Upper lobe of left lung (tissue), 6 donors: ENCODE results near the gene SLC17A9. TPM values are rescaled to one million over a fixed set of nuclear protein-coding genes. Genes with fewer than 3 reads are reported as not detected.

Experiments used
- ATAC-seq, 2 donors: fragments of 200-7000 bp; cut with Tn5 transposase; one replicate each; pipeline ENCODE4 v1.9.1; 2022; ENCODE audit warnings: mild to moderate bottlenecking in 2 of 2, moderate library complexity in 2 of 2; ENCODE audit not compliant: low FRiP score in 2 of 2
- DNase-seq, 2 donors: peaks; one replicate each; pipeline ENCODE4 v3.0.0-alpha.2; 2019 to 2020
- H3K27ac ChIP-seq, 4 donors: fragments of 200-600 bp; sonication (generic); one replicate each; pipeline ENCODE4 v1.5.1; 2016 to 2019
- H3K27me3 ChIP-seq, 4 donors: fragments of 200-600 bp; sonication (generic); one replicate each; pipeline ENCODE4 v1.5.1; 2017 to 2019
- H3K36me3 ChIP-seq, 4 donors: fragments of 200-600 bp; sonication (generic); one replicate each; pipeline ENCODE4 v1.5.1; 2016 to 2019
- H3K4me1 ChIP-seq, 4 donors: fragments of 200-600 bp; sonication (generic); one replicate each; pipeline ENCODE4 v1.5.1; 2018 to 2019
- H3K4me3 ChIP-seq, 4 donors: fragments of 200-600 bp; sonication (generic); one replicate each; pipeline ENCODE4 v1.5.1; 2017 to 2019; ENCODE audit warnings: mild to moderate bottlenecking in 2 of 4, moderate library complexity in 1 of 4
- H3K9me3 ChIP-seq, 4 donors: fragments of 200-600 bp; sonication (generic); one replicate each; pipeline ENCODE4 v1.5.1; 2018 to 2019
- EP300 ChIP-seq, 4 donors: sonication (generic); formaldehyde crosslinking; IDR thresholded peaks; one replicate each; pipeline ENCODE4 v1.5.1; 2017; ENCODE audit warnings: antibody characterized with exemption in 4 of 4, control low read depth in 2 of 4
- POLR2A ChIP-seq, 4 donors: fragments of 450-650 bp; IDR thresholded peaks; one replicate each; pipeline ENCODE4 v1.5.1; 2016 to 2017; ENCODE audit warnings: antibody characterized with exemption in 4 of 4, mild to moderate bottlenecking in 2 of 4
- POLR2AphosphoS5 ChIP-seq, 2 donors: sonication (generic); formaldehyde crosslinking; IDR thresholded peaks; one replicate each; pipeline ENCODE4 v1.5.1; 2017; ENCODE audit warnings: antibody characterized with exemption in 2 of 2
- WGBS, 2 donors: methylation state at CpG; one replicate each; pipeline ENCODE4 v1.1.5; 2017 to 2018; 5-methylcytosine and 5-hydroxymethylcytosine counted together
- total RNA-seq, 6 donors: library from RNA; depleted of rRNA in 4 of 6; stranded (reverse); fragments of >200 nt in 4 of 6; gene quantifications; one replicate each; pipeline versions ENCODE4 v1.1.0 to v1.2.1, GENCODE V29; 2016 to 2021
- TF ChIP-seq, protein P1 (sequence below), 6 experiments: fragments of 450-650 bp in 4 of 6; fragments of 200-600 bp in 2 of 6; sonication (generic) in 2 of 6; IDR thresholded peaks; one replicate each; pipeline ENCODE4 v1.5.1; 2016 to 2019; ENCODE audit warnings: antibody characterized with exemption in 6 of 6
- donor health status: DM: no; HTN: no; CAD: no; lungs with moderate emphysema.
- donor health status: DM: no; HTN: yes; CAD: no; lungs with severe emphysema.

Gene SLC17A9
- total RNA-seq, 6 donors from 2014 or later: 3.8 to 18.5 (median 14.4) TPM

DNA sequence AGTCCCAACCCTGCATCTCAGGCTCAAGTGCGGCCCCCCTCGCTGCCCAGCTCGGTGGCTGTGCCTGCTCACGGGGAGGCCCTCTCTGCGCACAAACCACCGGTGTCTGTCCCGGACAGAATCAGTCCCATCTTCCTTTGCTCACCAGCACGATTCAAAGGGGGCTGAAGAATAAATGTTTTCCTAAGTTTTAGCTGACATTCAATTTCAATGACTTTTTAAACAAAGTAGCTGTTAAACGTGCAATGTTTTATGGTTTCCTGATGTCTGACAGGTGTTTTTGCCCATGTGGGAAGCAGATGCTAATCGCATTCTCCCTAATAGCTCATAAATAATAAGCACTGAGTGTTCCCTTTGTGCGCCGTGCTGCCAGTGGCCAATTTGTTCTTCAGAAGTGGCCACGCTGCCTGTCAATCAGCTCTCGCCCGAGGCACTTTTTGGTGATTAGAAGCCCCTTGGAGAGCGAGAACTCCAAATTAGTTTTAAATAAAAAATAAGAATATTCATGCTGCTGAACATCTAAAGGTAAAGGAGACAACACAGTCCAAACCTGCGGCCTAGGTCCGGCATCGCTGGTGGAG is 28.0 kb downstream of the SLC17A9 start:
- no peaks in the 10 kb centered on the region for H3K9me3 ChIP-seq
- peaks cover 0 to 37% (median 16%) of the 10 kb centered on the region in 4 donors for H3K27me3 ChIP-seq
- WGBS, 2 donors: 31 to 44% methylated on average over 18 to 19 of the region's 19 CpGs
- no peak overlapping the region for H3K4me3 ChIP-seq
- H3K4me1 ChIP-seq: peaks cover 0 to 14% (median 0%) of the 10 kb centered on the region in 4 donors
- no peak overlapping the region for H3K27ac ChIP-seq
- no peak for TF ChIP-seq POLR2A (IDR thresholded peaks at IDR 0.05)
- TF ChIP-seq, protein P1, sequence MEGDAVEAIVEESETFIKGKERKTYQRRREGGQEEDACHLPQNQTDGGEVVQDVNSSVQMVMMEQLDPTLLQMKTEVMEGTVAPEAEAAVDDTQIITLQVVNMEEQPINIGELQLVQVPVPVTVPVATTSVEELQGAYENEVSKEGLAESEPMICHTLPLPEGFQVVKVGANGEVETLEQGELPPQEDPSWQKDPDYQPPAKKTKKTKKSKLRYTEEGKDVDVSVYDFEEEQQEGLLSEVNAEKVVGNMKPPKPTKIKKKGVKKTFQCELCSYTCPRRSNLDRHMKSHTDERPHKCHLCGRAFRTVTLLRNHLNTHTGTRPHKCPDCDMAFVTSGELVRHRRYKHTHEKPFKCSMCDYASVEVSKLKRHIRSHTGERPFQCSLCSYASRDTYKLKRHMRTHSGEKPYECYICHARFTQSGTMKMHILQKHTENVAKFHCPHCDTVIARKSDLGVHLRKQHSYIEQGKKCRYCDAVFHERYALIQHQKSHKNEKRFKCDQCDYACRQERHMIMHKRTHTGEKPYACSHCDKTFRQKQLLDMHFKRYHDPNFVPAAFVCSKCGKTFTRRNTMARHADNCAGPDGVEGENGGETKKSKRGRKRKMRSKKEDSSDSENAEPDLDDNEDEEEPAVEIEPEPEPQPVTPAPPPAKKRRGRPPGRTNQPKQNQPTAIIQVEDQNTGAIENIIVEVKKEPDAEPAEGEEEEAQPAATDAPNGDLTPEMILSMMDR (IDR thresholded peaks at IDR 0.05): no peak
- no peak for TF ChIP-seq POLR2AphosphoS5 (IDR thresholded peaks at IDR 0.05)
- no peak for TF ChIP-seq EP300 (IDR thresholded peaks at IDR 0.05)
- ATAC-seq (no peak), DNase-seq (peak in 1 of 2 donors; percentile 72)
- no peaks in the 10 kb centered on the region for H3K36me3 ChIP-seq

DNA sequence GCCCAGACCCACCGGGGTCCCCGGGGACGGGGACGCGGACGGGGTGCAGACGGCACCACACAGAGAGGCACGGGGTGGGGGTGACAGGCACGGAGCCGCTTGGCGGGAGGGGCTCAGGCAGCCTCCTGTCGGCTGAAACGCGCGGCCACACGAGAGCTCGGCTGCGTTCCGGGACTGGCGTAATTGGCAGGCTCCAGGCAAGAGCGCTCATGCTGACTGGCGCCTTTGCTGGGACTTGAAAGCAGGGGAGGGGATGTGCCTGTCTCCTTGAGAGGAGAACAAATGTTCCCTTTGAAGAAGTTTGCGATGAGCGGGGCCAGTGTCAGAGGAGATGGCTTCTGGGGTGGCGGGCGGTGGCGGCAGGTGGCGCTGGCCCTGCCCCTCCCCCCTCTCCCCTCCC is 28.5 kb downstream of the SLC17A9 start:
- DNase-seq (no peak), ATAC-seq (no peak)
- 12 to 42% methylated on average over 8 to 27 of the region's 28 CpGs for WGBS, 2 donors

DNA sequence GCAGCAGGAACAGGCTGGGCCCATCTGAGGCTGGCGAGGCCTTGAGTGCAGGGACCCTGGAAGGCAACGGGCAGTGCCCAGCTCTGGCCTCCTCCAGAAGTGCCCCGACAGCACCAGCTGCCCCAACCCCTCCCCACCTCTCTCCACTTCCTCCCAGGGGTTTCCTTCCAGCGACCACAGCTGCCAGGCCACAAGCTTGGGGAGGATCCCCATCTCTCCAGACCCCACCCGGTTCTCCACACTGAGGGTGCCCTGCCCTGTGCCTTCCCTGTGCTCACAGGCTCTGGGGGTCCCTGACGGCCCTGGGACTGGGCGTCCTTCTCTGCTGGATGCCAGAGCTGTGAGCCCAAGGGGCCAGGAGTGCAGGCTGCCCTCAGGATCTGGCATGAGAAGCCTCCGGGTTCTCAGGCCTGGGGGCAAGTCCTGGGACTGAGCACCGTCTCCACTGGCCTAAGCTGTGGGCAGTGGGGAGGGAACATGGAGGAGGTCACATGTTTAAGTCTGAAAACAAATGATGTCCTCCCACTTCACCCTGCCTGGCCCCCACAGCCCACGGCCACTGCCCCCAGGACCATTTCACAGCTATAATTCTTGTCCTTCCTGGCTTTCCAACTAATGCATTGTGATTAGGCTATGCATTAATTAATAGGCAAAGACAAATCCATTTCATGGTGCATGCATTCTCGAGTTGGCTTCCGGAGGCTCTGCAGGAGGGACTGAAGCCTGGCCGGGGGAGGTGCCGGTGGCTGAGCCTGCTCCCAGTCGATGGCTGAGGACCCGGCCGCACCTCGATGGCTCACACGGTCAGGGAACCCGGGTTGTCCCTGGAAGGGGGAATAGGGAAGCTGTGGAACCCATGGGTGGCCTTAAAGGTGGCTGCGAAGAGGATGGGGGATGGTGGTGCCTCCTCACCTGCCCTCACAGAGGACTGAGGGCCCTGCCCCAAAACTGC is 29.9 kb downstream of the SLC17A9 start:
- DNase-seq (no peak), ATAC-seq (no peak)
- H3K27me3 ChIP-seq: peaks cover 0 to 38% (median 18%) of the 10 kb centered on the region in 4 donors
- H3K27ac ChIP-seq: no peak overlapping the region
- 50 to 56% methylated on average over 13 to 21 of the region's 21 CpGs for WGBS, 2 donors
- no peaks in the 10 kb centered on the region for H3K36me3 ChIP-seq
- TF ChIP-seq, protein P1 (IDR thresholded peaks at IDR 0.05): no peak
- TF ChIP-seq EP300 (IDR thresholded peaks at IDR 0.05): no peak
- no peak for TF ChIP-seq POLR2A (IDR thresholded peaks at IDR 0.05)
- TF ChIP-seq POLR2AphosphoS5 (IDR thresholded peaks at IDR 0.05): no peak
- peaks cover 0 to 12% (median 0%) of the 10 kb centered on the region in 4 donors for H3K4me1 ChIP-seq
- no peak overlapping the region for H3K4me3 ChIP-seq
- no peaks in the 10 kb centered on the region for H3K9me3 ChIP-seq

More for the DNA sequence above, 28.5 kb downstream of the SLC17A9 start:
- Histone ChIP-seq H3K9me3 (no peaks in the 10 kb centered on the region), H3K27ac (no peak overlapping the region), H3K4me1 (peaks cover 0 to 14% (median 0%) of the 10 kb centered on the region in 4 donors), H3K4me3 (no peak overlapping the region), H3K36me3 (no peaks in the 10 kb centered on the region), H3K27me3 (peaks cover 0 to 37% (median 14%) of the 10 kb centered on the region in 4 donors)
- TF ChIP-seq, protein P1 (IDR thresholded peaks at IDR 0.05): no peak
- TF ChIP-seq EP300 (IDR thresholded peaks at IDR 0.05) (no peak), POLR2A (IDR thresholded peaks at IDR 0.05) (no peak), POLR2AphosphoS5 (IDR thresholded peaks at IDR 0.05) (no peak)

DNA sequence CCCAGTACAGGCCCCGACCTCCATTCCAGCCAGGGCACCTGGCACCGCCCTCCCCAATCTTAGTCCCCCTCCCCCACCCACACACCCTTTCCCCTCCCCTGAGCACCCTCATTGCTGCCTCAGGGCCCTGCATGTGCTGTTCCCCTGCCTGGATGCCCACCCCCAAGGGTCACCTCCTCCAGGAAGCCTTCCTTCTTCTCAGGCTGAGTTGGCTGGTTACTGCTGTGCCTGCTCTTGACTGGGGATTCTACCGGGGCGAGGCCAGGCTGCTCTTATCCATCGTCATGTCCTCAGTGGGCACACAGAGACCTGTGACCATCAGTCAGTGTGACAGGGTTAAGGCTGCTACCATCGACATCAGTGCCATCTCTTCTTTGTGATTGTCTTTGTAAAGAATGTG is 30.7 kb downstream of the SLC17A9 start:
- Histone ChIP-seq H3K9me3 (no peaks in the 10 kb centered on the region), H3K4me1 (peaks cover 0 to 7% (median 0%) of the 10 kb centered on the region in 4 donors), H3K36me3 (no peaks in the 10 kb centered on the region), H3K27me3 (peaks cover 0 to 38% (median 18%) of the 10 kb centered on the region in 4 donors), H3K4me3 (no peak overlapping the region), H3K27ac (no peak overlapping the region)
- WGBS, 2 donors: 72 to 85% methylated on average over 6 of the region's 6 CpGs
- TF ChIP-seq EP300 (IDR thresholded peaks at IDR 0.05) (no peak), POLR2AphosphoS5 (IDR thresholded peaks at IDR 0.05) (no peak), POLR2A (IDR thresholded peaks at IDR 0.05) (no peak)
- TF ChIP-seq, protein P1 (IDR thresholded peaks at IDR 0.05): no peak
- no peak for ATAC-seq
- no peak for DNase-seq
